Effector memory CD4-positive, alpha-beta T cell (primary cell): Measurements from ENCODE around the gene BTBD17.

ENCODE experiments used
- DNase-seq, 3 donors: peaks; one replicate each; pipeline ENCODE4 v3.0.0-alpha.2; 2020
- H3K27ac ChIP-seq: 2 replicates; pipeline ENCODE4 v1.7.0; 2013; ENCODE audit warnings: mild to moderate bottlenecking, low read length, moderate library complexity; ENCODE audit not compliant: insufficient read depth, poor library complexity, severe bottlenecking
- H3K27me3 ChIP-seq: replicated peaks from 2 replicates; pipeline ENCODE4 v1.7.0; 2013; ENCODE audit warnings: mild to moderate bottlenecking, low read length; ENCODE audit not compliant: insufficient read depth, control insufficient read depth, poor library complexity, severe bottlenecking
- H3K36me3 ChIP-seq: 2 replicates; pipeline ENCODE4 v1.7.0; 2013; ENCODE audit warnings: mild to moderate bottlenecking, low read length, moderate library complexity; ENCODE audit not compliant: control insufficient read depth, insufficient read depth
- H3K4me1 ChIP-seq: 2 replicates; pipeline ENCODE4 v1.7.0; 2013; ENCODE audit warnings: low read length, mild to moderate bottlenecking; ENCODE audit not compliant: control insufficient read depth, insufficient read depth, poor library complexity, severe bottlenecking
- H3K4me3 ChIP-seq: 2 replicates; pipeline ENCODE4 v1.7.0; 2013; ENCODE audit warnings: low read length, low read depth, mild to moderate bottlenecking; ENCODE audit not compliant: insufficient read depth, poor library complexity, severe bottlenecking
- H3K9me3 ChIP-seq: 2 replicates; pipeline ENCODE4 v1.7.0; 2013; ENCODE audit warnings: mild to moderate bottlenecking, low read length, moderate library complexity; ENCODE audit not compliant: control insufficient read depth

Gene BTBD17

GRCh38 chr17:74325376-74325742 lies 36.3 kb downstream of the BTBD17 start:
- no peaks in the 10 kb centered on the region for H3K27me3 ChIP-seq

GRCh38 chr17:74324521-74324920 lies 37.1 kb downstream of the BTBD17 start:
- Histone ChIP-seq H3K4me1 (peaks cover 29% of the 10 kb centered on the region), H3K36me3 (no peaks in the 10 kb centered on the region), H3K9me3 (no peaks in the 10 kb centered on the region), H3K27ac (no peak overlapping the region), H3K27me3 (no peaks in the 10 kb centered on the region), H3K4me3 (no peak overlapping the region)
- DNase-seq: no peak

More at GRCh38 chr17:74325376-74325742, 36.3 kb downstream of the BTBD17 start:
- DNase-seq: no peak
- no peak overlapping the region for H3K27ac ChIP-seq
- peak overlapping the region; percentile 26 for H3K4me3 ChIP-seq
- no peaks in the 10 kb centered on the region for H3K36me3 ChIP-seq
- H3K4me1 ChIP-seq: peaks cover 29% of the 10 kb centered on the region
- H3K9me3 ChIP-seq: no peaks in the 10 kb centered on the region

DNA sequence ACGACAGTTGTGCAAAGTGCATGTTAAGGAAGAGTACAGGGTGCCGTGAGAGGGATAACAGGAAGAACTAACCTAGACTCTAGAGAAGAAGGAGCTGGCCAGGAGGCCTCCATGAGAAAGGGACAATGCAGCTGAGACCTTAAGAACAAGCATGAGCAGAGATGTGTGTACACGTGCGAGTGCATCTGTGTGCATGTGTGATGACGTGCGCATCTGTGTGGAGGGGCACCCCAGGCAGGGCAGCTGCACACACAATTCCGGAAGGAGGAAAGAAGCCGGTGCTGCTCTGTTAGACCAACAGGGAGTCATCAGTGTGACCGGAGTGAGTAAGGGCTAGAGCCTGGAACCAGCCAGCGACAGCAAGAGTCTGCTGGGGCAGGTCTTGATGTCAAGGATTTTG lies 43.3 kb downstream of the BTBD17 start:
- DNase-seq: no peak
- Histone ChIP-seq H3K36me3 (no peaks in the 10 kb centered on the region), H3K27ac (no peak overlapping the region), H3K27me3 (no peaks in the 10 kb centered on the region), H3K9me3 (no peaks in the 10 kb centered on the region), H3K4me1 (no peaks in the 10 kb centered on the region), H3K4me3 (no peak overlapping the region)

DNA sequence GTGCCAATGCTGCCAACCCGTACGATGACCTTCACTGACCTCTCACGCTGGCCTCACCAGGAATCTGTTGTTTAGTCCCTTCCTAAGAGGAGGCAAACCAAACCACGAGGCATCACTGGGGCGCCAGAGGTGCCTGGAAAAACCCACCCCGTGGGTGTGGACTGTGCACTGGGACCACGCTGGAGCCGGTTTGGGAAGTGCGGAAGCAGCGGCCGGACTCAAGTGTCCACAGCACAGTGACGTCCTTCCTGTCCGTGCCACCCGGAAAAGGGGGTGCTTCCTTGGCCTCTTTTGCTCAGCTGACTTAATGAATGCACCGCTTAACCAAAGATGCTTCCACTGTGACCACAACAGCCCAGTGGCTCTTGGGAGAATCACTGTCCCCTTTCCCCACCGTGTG lies 44.6 kb downstream of the BTBD17 start:
- no peaks in the 10 kb centered on the region for H3K9me3 ChIP-seq

DNA sequence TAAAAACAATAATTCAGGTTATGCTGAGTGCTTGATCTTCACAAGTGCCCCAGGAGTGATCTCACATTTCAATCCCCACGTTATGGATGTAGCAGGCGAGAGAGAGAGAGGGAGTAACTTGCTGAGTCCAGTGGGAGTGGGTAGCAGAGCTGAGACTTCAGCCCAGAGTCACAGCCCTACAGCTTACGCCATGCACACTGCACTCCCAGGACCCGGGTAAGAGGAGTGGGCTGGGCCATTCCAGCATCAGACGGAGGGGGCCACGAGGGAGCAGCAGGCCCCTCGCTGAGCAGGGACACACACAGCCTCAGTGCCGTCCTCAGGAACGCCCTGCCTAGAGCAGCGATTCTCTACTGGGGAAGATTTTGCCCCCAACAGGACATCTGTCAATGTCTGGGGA lies 45.4 kb downstream of the BTBD17 start:
- Histone ChIP-seq H3K27ac (no peak overlapping the region), H3K9me3 (no peaks in the 10 kb centered on the region), H3K27me3 (no peaks in the 10 kb centered on the region), H3K4me1 (no peaks in the 10 kb centered on the region), H3K36me3 (no peaks in the 10 kb centered on the region), H3K4me3 (no peak overlapping the region)
- no peak for DNase-seq

More for the DNA sequence above, 44.6 kb downstream of the BTBD17 start:
- H3K27me3 ChIP-seq: no peaks in the 10 kb centered on the region
- no peak overlapping the region for H3K27ac ChIP-seq
- H3K36me3 ChIP-seq: no peaks in the 10 kb centered on the region
- H3K4me3 ChIP-seq: no peak overlapping the region
- DNase-seq: no peak
- H3K4me1 ChIP-seq: no peaks in the 10 kb centered on the region

DNA sequence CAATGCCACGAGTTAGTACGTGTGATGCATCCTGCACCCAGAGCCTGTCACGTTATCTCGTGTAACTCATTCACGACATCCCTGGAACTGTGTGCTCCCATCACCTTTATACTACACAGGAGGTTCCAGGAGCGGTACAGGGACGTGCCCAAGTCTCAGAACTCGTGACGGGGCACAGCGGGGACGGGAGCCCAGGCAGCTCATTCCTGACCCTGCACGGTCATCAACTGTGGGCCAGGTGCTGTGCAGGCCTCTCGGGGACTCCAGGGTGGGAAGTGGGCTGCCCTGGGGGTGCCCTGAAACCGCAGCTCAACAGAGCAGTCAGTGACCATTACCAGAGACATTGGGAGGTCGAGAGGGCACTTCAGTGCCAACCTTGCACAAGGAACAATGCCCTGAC lies 46.8 kb downstream of the BTBD17 start:
- H3K9me3 ChIP-seq: no peaks in the 10 kb centered on the region
- no peaks in the 10 kb centered on the region for H3K27me3 ChIP-seq
- DNase-seq: no peak
- H3K36me3 ChIP-seq: no peaks in the 10 kb centered on the region
- no peak overlapping the region for H3K27ac ChIP-seq
- H3K4me1 ChIP-seq: no peaks in the 10 kb centered on the region
- no peak overlapping the region for H3K4me3 ChIP-seq

- H3K4me3 ChIP-seq: no peak overlapping the region
- no peaks in the 10 kb centered on the region for H3K9me3 ChIP-seq
- H3K36me3 ChIP-seq: no peaks in the 10 kb centered on the region
- no peak for DNase-seq
- no peaks in the 10 kb centered on the region for H3K27me3 ChIP-seq
- H3K27ac ChIP-seq: no peak overlapping the region
- no peaks in the 10 kb centered on the region for H3K4me1 ChIP-seq
Measured at GRCh38 chr17:74309902-74310301, 51.8 kb downstream of the BTBD17 start.

- Histone ChIP-seq H3K4me1 (no peaks in the 10 kb centered on the region), H3K9me3 (no peaks in the 10 kb centered on the region), H3K27me3 (no peaks in the 10 kb centered on the region), H3K27ac (no peak overlapping the region), H3K36me3 (no peaks in the 10 kb centered on the region), H3K4me3 (no peak overlapping the region)
- no peak for DNase-seq
Measured at GRCh38 chr17:74307984-74308773, 53.5 kb downstream of the BTBD17 start.
